ELF-1 (cell line): ENCODE measurements around the gene C1orf174.

Experiments used
- DNase-seq: peaks from one replicate; pipeline ENCODE4 v3.0.0-alpha.2; 2016; ENCODE audit warnings: low read depth, low spot score

Gene C1orf174

DNA sequence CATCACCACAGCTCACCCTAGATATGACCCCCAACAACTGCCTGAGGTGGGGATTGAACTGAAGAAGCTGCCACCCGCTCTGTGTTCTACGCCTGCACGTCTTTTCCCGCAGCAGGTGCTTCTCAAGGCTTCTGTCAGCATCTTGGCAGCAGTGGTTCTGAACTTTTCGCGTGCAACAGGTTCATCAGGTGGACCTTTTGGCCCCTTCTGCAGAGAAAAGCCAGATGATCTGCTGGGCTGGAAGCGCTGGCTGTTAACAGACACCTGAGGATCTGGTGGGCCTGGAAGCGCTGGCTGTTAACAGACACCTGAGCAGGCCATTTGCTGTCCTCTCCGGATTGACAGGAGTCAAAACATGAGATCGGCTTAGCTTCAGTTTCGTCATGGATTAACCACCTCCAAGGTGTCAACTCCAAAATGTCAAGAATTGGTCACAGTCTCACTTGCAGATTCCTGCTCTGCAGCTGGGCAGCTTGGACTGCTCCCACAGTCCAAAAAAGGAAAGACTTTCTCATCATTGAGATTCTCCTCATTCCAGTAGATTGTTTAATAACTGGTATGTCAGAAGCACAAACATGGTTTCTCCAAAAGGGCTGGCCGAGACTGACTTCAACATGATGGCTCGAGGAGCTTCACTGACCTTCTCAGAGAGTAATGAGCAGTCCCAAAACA, 4.7 kb downstream of the C1orf174 start:
- no peak for DNase-seq

DNA sequence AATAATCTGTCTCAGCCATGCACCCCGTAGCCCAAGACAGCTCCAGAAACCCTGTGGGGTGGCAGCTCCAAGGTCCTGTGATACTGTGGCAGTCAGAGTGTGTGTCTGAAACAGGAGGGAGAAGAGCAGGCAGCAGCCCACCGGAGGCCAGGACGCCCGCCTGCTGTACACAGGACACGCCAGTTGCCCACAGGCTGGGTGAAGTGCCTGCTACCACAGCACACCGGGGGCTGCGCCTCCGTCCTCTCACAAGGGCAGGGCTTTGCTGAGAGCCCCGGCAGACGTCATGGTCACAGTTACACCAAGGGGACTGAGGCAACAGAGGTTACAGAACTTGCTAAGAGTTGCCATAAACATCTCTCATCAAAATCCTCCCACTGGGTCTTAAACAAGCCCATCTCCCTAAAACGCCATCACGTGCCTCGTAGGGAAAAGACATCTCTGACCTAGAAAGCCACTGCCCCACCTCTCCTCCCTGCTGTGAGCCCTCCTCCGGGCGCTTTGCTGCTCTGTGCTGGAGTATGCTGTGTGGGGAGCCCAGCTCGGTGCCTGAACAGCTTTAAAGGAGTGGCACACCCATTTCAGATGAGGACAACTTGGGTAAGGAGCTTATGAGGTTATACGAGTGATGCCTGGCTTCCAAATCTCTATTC, 5.3 kb downstream of the C1orf174 start:
- no peak for DNase-seq

DNA sequence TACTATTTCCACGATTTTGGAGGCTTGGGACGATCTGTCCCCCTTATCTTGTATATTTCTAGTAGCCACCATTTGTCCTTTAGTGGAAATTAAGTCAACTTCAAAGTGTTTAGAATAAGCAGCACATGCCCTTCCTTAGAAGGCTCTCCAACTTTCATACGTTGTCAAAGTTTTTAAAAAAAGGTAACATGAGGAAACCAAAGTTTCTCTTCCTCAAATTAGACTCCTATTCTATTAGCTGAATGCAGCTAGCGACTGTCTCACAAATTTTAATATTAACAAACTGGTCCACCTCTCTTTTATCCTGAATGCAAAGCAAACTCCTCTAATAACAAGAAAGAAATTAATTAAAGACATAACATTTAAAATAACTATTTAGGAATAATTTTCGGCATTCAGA, 6.9 kb downstream of the C1orf174 start:
- no peak for DNase-seq

DNA sequence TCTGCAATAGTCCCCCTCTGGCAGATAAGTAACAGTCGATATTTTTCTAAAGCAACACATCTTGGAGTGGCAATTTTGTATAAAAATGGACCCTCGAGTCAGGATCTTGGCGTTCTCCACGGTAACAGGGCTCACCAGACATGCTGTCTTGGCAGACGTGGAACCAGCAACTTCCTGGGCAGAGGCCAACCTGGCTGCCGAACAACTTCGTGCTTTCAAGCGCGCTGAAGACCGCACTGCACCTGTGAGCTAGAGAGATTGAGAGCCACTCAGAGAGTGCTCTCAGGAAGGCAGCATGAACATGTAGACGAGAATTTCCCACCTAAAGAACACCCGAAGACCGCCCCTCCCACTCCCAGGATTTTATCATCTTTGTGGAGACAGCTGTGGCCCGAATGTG, 7.3 kb downstream of the C1orf174 start:
- DNase-seq = no peak

DNA sequence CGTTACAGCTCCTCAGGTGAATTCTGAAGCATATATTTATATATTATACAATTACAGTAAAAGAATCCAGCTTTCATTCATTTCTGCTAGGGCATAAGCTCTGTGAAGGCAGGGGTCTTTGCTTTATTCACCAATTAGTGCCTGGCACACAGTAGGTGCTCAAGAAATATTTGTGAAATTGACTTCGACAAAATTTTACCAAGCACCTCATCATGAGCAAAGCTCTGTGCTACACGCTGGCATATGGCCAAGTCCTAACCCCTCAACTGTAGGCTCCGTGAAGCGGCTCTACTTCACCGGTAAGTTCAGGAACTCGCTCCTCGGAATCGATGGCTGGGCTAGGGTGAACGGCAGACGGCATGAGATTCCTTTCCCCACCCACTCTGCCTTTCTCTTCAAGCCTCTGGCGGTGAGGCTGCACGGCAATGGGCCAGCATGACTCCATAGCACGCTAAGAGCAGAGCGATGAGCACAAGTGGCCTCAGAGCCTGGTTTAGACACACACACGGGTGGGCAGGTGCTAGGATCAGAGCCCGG, 8.7 kb downstream of the C1orf174 start:
- no peak for DNase-seq

DNA sequence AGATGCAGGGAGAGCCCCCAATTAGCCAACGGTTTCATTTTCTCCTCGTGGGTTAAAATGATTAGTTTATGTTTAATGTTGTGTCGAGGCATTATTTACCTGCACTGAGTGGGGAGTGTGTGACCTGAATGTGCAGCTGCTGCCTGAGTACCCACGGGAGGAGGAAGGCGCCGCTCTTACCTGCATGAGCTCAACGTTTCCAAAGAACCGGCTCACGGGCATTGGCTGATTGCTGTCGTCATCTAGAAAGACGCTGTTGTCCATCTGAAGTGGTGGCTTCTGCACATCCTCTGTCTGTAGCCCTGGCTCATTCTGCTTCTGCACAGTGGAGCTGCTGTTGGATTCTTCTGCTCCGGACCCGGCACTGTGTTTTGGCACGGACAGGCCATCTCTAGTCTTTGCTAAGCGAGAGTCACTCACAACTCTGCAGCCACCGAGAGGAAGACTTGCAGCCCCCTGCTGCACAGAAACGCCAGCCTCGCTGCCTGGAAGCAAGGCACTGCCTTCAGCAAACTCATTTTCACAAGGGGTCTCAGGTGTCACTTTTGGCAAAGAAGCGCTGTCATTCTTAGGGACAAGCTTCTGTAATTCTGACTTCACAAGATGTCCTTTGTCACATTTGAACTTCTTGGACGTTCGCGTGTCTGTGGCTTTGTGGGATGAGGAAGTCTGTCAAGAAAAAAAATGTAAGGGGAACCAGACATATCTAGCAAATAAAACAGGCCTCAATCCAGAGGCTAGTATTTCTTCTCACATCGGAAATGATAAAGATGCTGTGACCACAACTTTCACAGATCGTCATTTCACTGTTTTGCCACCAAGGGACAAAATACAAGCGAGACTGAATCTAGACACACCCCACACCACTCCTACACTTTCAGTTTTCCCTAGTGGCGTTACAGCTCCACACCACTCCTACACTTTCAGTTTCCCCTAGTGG, 9.4 kb downstream of the C1orf174 start:
- DNase-seq = no peak

DNA sequence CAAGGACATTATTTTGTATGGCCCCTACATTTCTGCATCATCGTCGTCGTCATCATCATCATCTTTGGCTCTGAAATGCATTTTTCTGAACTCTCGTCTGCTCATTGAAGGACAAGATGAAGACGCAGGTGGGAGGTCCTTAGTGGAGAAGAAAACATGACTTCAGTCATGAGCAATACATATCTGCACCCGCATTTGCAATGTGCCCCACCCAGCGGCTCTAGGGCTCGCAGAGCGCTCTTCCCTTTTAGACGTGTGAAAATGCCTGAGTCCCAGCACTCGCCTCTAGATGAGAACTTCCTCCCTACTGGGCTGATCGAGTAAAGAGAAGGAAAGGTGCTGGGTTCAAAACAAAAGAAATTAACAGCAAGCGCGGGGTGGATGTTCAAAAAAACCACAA, 10.1 kb downstream of the C1orf174 start:
- DNase-seq = no peak

DNA sequence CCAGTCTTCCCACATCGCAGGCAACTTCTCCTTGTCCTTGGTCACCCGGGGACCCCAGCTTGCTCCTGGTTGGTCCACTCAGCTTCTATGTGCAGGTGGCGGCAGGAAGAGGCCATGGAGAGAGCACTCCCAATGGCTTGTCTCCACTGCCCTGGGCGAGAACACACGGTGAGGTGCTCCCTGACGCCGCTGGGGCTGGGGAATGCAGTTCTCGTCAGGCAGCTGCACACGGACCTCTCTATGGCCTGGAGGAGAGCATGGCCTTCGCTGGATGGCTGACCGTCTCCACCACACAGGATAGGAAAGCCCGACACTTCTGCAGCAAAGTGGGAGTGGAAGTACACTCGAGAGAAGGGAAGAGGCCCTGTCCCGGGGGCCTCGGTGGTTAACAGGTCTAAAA, 11.8 kb downstream of the C1orf174 start:
- DNase-seq = no peak

DNA sequence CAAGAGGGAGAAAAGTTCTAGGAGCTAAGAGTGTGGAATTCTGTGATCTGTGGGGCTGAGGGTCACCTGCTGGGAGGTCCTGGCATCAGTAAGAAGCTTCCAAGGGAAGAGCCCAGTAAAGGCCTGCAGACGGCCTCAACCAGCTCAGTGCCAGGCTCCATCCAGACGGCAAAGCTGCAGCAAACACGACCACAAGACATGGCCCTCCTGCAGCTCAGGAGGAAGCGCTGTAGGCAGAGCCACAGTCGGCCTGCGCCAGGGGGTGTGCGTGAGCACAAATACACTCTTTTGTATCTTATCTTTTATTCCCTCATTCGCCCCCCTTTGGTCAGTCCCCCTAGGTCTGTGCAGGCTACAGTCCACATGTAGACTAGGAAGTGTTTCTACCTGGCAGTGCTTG, 13.4 kb downstream of the C1orf174 start:
- DNase-seq = no peak

DNA sequence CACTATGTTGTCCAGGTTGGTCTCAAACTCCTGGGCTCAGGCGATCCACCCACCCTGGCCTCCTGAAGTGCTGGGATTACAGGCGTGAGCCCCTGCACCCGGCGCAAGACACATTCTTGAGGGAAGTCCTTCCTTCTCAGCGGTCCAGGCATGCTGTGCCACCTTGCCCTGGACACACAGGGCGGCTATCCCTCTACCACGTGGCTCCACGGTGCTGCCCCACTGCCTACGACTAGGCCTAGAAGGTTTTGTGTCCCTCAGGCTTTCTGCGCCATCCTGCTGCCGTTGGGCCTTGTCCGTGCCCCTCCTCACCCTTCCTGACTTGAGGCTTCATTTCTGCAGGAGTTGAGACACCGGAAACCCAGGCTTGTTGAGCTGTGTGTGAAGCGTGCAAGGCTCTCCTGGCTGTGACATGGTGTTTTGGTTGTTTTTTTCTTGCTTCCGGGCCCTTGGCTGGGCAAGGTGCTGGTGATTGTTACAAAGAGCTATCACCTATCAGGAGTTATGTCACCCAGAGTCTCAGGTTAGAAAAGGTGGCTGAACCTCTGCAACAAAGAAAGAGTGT, 13.9 kb downstream of the C1orf174 start:
- DNase-seq = no peak

DNA sequence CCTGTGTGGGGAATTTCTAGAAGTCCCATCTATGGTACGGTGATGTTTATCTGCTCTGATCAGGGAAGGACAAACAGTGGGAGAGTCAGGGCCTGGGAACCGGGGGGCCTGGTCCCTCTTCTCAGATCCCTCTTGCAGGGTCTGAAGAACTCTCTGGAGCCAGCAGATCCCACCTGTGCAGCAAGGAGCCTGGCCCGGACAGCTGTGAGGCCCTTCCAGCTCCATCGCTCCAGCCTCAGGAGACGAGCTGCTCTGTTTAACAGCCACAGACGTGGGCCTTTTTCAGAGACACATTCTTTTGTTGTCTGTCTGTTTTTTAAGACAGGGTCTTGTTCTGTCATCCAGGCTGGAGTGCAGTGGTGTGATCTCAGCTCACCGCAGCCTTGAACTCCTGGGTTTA, 14.5 kb downstream of the C1orf174 start:
- no peak for DNase-seq

DNA sequence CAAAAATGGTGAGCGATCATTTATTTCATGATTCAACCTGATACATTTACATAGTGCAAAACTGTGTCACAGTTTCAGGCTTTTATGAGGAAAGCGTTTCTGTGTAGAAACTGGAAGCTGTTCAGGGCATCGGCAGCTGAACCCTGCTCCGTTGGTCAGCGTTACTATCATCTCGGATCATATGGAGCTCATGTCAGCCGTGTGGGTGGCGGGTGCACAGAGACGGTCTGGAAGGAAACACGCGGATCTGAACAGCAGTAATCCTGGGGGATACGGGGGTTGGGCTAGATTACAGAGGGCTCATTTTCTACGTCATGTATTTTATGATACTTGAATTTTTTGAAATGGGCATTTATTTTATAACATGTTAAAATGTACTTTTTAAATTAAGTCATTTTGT, 15.1 kb downstream of the C1orf174 start:
- no peak for DNase-seq

DNA sequence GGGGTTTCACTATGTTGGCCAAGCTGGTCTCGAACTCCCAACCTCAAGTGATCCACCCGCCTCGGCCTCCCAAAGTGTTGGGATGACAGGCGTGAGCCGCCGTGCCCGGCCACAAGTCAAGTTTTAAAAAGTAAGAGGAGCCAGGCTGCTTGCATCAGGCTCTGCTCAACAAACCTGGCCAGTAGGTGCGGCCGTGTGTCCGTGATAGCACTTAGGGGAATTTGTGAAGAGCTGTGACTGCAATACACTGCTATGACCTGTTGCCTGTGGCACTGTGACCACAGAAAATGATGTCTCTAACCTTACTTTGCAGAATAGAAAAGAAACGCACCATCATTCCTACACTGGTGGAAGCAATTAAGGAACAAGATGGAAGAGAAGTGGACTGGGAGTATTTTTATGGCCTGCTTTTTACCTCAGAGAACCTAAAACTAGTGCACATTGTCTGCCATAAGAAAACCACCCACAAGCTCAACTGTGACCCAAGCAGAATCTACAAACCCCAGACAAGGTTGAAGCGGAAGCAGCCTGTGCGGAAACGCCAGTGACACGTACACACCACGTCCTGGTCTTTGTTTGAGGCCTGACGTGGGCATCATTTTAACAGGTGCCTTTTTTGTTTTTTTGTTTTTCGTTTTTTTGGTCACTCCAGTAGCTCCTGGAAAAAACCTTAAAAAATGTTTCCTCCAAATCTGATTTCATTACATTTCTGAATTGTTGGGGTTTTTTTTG, 16.7 kb downstream of the C1orf174 start:
- no peak for DNase-seq

DNA sequence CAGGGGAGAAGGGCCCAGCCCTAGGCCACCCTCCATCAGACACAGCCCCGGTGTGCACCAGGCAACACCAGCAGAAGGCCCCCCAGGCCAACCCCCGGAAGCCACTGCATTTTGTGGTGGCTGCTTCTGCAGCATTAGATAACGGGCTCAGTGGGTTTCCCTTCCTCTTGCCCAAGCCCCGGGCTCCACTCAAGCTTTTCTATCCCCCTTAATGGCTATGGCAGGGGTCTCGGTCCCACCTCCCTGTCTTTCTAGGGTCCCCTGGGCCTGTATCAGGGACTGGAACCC, 18.9 kb downstream of the C1orf174 start:
- DNase-seq = no peak

DNA sequence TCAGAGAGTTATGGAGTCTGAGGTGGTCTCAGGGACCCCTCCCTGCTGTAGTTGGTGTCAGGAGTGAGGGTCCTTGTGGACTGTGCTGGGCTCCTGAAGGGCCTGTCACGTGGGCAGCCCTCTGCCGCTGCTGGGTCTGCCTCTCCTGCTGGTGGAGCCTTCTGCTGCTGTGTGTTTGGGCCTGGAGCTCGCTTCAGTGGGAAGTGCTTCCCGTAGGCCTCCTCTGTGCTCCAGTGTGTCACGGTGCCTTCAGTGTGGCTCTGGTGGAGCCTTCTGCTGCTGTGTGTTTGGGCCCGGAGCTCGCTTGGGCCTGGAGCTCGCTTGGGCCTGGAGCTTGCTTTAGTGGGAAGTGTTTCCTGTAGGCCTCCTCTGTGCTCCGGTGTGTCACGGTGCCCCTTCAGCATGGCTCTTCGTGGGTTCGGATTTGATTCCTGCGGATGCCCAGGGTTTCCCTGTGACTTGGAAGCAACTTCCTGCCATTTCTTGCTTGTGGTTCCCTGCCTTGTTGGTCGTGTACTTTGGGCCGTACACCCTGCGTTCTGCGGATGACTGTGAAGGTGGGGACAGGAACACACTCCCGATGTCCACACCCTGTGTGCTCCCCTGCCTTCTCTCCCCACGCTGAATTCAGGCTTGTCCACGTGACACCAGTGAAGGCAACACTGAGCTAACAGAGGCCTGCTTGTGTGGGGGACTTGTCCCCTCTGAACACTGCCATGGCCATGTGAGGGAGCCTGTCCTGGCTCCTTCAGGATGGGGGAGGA, 19.5 kb downstream of the C1orf174 start:
- DNase-seq = no peak

DNA sequence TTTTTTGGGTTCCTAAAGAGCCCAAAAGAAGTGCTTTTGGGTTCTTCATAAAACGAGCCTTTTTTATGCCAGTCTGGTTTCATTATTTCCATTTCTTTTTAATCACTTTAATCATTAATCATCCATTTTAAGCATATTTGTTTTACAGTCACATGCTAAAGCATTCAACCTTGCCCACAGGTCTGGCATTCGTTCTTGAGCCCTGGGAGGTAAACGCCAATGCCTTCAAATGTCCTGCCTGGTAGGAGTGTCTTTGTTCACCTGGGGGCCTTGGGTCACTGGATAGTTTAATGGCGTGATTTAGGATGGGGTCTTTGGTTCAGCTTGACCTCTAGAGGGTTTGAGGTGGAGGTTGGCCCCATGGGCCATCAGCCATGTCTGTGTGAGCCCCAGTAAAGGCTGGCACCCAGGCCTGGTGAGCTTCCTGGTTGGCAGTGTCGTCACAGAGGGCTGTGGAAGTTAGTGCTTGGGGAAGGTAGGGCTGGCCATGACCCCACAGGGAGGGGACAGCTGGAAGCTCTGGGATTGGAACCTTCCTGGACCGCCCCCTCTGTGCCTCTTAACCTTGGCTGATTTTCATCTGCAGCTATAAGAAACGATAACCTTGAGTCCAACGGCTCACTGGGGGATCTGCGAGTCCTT, 20.2 kb downstream of the C1orf174 start:
- DNase-seq = no peak

DNA sequence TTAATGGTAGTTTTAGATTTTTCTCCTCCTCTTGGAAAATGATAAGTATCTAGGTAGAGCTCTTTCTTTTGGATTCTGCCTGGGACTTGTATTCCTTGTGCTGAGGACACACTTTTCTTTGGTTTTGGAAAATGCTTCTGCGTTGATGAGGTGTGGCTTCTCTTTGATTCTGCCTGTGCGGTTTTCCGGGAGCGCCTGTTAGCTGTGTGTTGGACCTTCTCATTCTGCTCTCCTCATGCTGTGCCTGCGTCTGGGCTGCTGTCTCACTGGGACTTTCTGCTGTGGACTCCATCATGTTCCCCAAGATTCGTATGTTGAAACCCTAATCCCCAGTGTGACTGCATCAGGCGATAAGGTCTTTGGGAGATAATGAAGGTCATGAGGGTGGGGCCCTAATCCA, 21.0 kb downstream of the C1orf174 start:
- DNase-seq = no peak

DNA sequence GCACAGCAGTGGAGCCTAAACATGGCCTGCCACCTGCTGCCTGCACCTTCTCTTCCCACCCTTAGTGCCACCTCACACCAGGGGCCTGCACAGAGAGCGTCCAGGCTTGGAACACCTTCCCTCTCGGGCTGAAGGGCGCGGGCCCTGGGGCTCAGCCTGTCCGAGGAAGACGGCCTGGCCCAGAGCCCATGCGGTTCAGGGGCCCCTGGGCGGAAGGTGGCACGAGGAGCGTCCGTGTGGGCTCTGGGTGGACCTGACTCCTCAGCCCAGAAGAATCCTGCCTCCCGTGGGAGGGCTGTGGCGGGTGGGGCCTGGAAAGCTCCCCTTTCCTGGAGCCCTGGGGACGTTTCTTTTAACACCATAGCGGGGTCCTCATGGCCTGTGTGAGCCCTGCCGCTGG, 23.4 kb downstream of the C1orf174 start:
- DNase-seq = no peak

DNA sequence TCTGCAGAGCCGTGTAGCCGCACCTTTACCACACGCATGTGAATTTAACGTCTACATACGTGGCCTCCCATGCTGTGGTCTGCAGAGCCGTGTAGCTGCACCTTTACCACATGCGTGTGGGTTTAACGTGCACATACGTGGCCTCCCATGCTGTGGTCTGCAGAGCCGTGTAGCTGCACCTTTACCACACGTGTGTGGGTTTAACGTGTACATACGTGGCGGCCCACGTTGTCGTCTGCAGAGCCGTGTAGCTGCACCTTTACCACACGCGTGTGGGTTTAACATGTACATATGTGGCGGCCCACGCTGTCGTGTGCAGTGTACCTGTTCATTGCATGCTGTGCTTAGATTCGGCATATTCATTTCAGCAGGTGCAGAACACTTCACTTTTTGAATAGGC, 25.3 kb downstream of the C1orf174 start:
- DNase-seq = no peak

DNA sequence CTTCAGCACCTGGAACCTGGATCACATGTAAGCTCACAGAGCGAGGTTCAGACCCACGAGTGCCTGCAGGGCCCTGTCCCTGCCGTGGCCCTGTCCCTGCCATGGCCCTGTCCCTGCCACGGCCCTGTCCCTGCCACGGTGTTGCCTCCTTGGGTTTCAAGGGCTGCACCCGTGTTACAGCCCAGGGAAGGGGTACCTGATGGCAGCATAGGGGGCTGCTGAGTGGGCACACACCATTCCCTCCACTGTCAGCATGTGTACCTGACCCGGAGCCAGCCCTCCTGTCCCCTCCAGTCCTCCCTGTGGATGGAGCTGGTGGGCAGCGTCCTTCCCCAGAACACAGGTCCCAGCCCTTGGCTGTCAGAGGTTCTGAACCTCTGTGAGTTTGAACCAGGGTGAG, 27.5 kb downstream of the C1orf174 start:
- DNase-seq = no peak
